Right ventricle myocardium inferior (tissue), 1 donor: ENCODE data around the gene TPM2. TPM values are rescaled to one million over a fixed set of nuclear protein-coding genes. Genes with fewer than 3 reads are reported as not detected.

ENCODE experiments used
- ATAC-seq: fragments of 200-7000 bp; cut with Tn5 transposase; one replicate; pipeline ENCODE4 v1.9.1; 2020; ENCODE audit warnings: mild to moderate bottlenecking, moderate library complexity
- DNase-seq: peaks from one replicate; pipeline ENCODE4 v3.0.0; 2021; ENCODE audit errors: missing footprints
- intact Hi-C: fragments of 100-400 bp; cut with DNase I; formaldehyde crosslinking; loops from one replicate; pipeline ENCODE4 v1.11.0; 2022
- total RNA-seq: library from RNA; stranded (reverse); fragmentation: NEBNext Ultra II Directional; extraction: Animal tissue kit (Norgen Biotek cat#: 25700); gene quantifications from one replicate; pipeline ENCODE4 v1.2.1, GENCODE V29; 2021
- donor health status: DM: no; HTN: yes; CAD: no; lungs with severe emphysema.

The TPM2 gene
- total RNA-seq, 1 donor from 2014 or later, result 1,163 TPM

GRCh38 chr9:35664531-35665470 is 24.9 kb downstream of the TPM2 start, which contains the start of gene ARHGEF39:
TSS of gene ARHGEF39 (minus strand) at chr9:35665195. CDS start at chr9:35665169, 26 bp downstream.
- peak; percentile 90 for DNase-seq
- ATAC-seq, result peak; percentile 92
- intact Hi-C loops, result no loop called here

DNA sequence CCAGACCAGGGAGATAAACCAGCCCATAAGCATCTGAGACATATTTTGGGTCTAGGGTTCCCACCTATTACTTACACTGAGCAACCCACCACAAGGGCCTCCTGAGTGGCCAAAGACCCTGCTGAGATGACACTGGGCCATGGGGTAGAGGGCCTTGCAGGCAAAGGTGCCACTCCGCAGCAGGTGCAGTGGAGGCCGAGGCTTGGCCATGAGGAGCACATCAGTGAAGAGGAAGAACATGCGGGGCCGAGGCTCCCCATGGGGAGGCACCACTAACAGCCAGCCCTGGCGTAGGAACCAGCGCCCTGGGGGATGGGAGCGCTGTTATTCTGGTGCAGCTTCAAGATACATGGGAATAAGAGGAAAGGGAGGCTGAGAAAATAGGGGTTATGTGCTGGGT is 27.3 kb downstream of the TPM2 start:
- DNase-seq (no peak), ATAC-seq (no peak)
- intact Hi-C loops, result no loop called here

DNA sequence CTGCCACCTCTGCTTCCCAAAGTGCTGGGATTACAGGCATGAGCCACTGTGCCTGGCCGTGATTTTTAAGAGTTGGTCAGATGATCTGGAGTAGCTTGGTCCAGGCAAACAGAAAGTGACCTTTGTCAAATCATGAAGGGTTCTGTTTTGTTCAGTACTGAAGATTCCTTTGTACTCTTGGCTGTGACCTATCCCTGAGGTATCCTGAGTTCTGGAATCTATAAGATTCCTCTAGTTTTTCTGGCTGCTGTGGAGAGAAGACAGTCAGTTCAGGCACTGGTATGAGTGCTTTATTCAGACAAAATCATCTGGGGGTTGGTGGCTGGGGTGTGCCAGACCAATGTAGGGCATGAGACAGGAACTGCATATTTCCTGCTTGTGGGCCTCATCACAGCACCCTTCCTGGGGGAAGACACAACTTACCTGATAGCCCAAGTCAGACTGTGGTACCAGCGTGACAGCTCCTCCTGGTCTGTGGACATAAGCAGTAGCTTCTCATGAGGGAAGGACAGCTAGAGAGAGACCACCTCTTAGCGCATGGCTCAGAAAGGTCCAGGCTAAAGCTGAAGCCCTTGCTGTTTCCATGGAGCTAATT is 27.9 kb downstream of the TPM2 start:
- DNase-seq (no peak), ATAC-seq (no peak)
- intact Hi-C loops, result loop anchor here (2.0 kb wide), 1 partner anchor 29 kb away; no protein-coding TSS in a partner anchor

DNA sequence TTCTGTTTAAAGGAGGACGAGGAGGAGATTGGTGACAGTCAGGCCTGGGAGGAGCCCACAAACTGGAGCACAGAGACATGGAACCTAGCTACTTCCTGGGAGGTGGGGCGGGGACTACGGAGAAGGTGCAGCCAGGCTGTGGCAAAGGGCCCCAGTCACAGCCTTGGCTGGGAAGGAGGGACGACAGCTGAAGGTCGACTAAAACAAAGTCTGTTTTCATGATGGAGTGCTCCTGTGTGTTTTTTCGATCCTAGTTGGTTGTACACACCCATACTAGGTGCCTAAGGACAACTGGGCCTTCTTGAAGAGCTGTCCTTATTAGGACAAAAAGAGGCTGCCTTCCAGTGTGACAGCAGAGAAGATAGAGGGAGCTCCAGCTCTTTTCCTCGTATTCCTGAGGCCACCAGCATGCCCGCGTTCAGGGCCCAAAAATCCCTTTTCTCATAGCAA is 28.7 kb downstream of the TPM2 start:
- no peak for DNase-seq
- intact Hi-C loops, result loop anchor here (2.0 kb wide), 1 partner anchor 30 kb away; no protein-coding TSS in a partner anchor
- no peak for ATAC-seq

DNA sequence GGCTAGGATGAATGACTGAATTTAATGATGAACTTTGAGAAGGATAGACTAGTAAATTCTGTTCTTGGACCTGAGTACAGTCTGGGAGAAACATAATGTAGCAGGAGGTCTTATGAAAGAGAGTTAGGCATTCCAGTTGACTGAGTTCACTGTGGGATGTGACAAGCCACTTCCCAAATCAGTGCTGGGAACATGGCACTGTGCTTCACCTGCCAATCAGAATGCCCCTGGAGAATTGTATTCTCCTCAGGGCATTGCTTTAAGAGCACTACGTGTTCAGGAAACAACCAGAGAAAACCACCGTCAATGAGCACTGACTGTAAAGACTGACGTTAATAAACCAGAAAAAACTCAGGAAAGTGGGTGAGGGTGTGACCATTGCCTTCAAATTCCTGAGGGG is 30.4 kb downstream of the TPM2 start:
- intact Hi-C loops, result loop anchor here (2.0 to 5.0 kb wide), 3 partner anchors 55 to 168 kb away; partner anchors contain the start of genes FAM221B, TESK1 and TMEM8B
- DNase-seq, result no peak

DNA sequence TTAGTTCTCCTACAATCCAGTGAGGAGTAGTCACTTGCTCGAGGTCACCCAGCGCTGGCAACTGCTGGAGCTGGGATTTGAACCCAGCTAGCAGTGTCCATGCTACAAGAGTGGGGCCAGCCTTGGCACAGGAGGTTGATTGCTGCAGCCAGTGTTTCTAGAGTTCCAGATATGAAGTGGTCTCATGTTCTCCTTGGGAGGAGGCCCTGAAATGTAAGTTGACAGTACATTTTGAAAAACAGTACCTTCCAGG is 30.8 kb downstream of the TPM2 start:
- ATAC-seq (peak; percentile 9), DNase-seq (no peak)
- intact Hi-C loops, result loop anchor here (2.0 to 5.0 kb wide), 3 partner anchors 54 to 168 kb away; partner anchors contain the start of genes FAM221B, TESK1 and TMEM8B

More for the DNA sequence above, 30.4 kb downstream of the TPM2 start:
- ATAC-seq, result peak; percentile 2

GRCh38 chr9:35658137-35658967 is 31.4 kb downstream of the TPM2 start, which contains the start of gene CCDC107:
TSS of gene CCDC107 (plus strand) at chr9:35658292. CDS start at chr9:35658380, 88 bp downstream.
- intact Hi-C loops, result loop anchor here (2.0 to 5.0 kb wide), 3 partner anchors 54 to 169 kb away; partner anchors contain the start of genes FAM221B, TESK1 and TMEM8B
- DNase-seq (peak; percentile 93), ATAC-seq (peak; percentile 88)

GRCh38 chr9:35657546-35658136 is 32.1 kb downstream of the TPM2 start, which contains the start of gene RMRP:
TSS of gene RMRP (minus strand) at chr9:35658019.
- ATAC-seq, result peak; percentile 97
- intact Hi-C loops, result loop anchor here (2.0 to 5.0 kb wide), 3 partner anchors 53 to 170 kb away; partner anchors contain the start of genes FAM221B, TESK1 and TMEM8B
- peak; percentile 97 for DNase-seq

DNA sequence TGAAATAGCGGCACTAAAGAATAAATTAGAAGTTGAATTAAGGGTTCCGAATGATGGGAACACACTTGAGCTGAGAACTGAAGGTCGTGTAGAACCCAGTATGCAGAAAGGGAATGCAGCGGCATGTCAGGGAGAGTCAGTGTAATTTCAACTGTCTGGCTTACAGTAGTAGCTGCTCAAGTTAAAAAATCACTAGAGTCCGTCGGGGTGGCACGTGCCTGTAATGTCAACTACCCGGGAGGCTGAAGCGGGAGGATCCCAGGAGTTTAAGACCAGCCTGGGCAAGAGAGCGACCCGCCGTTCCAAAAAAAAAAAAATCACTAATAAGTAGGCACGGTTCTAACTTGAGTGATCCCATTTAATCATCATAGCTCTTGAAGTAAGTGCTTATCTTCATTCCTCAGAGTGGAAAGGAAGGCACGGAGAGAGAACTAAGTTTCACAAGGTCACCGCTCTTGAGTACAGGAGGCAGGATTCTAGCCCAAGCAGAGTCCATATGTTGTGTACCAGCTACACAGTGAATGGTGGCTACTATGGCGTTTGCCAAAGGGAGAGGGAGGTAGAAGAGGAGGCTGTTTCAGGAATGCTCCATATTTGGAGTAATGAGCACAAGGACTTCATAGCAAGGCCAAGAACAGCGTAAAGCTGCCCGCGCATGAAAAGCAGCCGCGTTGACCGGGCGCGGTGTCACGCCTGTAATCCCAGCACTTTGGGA is 32.7 kb downstream of the TPM2 start:
- ATAC-seq (peak; percentile 8), DNase-seq (no peak)
- intact Hi-C loops, result loop anchor here (5.0 kb wide), 1 partner anchor 170 kb away; the partner anchor contains the start of genes FAM221B and TMEM8B

DNA sequence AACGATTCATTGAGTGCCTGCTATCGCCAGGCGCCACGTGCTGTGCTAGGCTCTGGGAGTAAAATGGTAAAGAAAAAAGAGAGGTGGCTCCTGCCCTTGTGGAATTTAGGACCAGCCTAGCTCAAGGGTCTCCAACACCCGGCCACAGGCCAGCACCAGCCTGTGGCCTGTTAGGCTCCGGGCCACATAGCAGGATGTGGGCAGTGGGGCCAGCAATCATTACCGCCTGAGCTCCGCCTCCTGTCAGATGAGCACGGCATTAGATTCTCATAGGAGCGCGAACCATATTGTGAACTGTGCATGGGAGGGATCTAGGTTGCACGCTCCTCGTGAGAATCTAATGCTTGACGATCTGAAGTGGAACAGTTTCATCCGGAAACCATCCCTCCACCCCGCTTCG is 33.4 kb downstream of the TPM2 start:
- intact Hi-C loops, result loop anchor here (5.0 kb wide), 1 partner anchor 171 kb away; the partner anchor contains the start of genes FAM221B and TMEM8B
- DNase-seq (no peak), ATAC-seq (no peak)

- ATAC-seq (no peak), DNase-seq (no peak)
- intact Hi-C loops, result loop anchor here (1.0 kb wide), 1 partner anchor 101 kb away; the partner anchor contains the start of gene MSMP
Measured at GRCh38 chr9:35653611-35654010, 36.1 kb downstream of the TPM2 start.

DNA sequence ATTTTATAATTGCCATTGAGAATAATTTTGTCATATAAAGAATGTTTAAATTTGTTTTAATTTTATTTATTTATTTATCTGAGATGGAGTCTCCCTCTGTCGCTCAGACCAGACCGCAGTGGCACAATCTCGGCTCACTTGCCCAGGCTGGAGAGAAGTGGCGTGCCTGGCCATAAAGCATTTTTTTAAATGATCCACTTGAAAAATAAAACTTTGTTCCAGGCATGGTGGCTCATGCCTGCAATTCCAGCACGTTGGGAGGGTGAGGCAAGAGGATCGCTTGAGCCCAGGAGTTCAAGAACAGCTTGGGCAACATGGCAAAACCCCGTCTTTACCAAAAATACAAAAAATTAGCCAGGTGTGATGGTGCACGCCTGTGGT is 36.9 kb downstream of the TPM2 start:
- no peak for ATAC-seq
- DNase-seq, result no peak
- intact Hi-C loops, result loop anchor here (1.0 kb wide), 1 partner anchor 101 kb away; the partner anchor contains the start of gene MSMP

DNA sequence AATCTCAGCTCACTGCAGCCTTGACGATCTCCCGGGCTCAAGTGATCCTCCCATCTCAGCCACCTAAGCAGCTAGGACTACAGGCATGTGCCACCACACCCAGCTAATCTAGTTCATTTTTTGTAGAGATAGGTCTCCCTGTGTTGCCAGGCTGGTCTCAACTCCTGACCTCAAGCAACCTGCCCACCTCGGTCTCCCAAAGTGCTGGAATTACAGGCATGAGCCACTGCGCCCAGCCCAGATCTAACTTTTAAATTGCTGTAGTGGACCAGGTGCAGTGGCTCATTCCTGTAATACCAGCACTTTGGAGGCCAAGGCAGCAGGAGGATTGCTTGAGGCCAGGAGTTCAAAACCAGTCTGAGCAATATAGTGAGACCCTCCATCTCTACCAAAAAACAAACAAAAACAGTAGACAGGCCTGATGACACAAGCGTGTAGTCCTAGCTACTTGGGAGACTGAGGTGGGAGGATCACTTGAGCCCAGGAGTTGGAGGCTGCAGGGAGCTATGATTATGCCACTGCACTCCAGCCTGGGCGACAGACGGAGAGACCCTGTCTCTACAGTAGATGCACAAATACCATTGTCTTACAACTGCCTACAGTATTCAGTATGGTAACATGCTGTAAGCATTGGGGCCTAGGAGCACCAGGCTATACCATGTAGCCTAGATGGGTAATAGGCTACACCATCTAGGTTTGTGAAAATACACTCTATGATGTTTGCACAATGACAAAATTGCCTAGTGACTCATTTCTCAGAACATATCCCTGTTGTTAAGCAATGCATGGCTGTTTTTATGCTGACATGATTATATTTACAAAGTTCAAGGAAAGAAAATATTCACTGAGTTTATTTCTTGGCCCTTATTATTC is 37.5 kb downstream of the TPM2 start:
- ATAC-seq (no peak), DNase-seq (no peak)
- intact Hi-C loops, result no loop called here

DNA sequence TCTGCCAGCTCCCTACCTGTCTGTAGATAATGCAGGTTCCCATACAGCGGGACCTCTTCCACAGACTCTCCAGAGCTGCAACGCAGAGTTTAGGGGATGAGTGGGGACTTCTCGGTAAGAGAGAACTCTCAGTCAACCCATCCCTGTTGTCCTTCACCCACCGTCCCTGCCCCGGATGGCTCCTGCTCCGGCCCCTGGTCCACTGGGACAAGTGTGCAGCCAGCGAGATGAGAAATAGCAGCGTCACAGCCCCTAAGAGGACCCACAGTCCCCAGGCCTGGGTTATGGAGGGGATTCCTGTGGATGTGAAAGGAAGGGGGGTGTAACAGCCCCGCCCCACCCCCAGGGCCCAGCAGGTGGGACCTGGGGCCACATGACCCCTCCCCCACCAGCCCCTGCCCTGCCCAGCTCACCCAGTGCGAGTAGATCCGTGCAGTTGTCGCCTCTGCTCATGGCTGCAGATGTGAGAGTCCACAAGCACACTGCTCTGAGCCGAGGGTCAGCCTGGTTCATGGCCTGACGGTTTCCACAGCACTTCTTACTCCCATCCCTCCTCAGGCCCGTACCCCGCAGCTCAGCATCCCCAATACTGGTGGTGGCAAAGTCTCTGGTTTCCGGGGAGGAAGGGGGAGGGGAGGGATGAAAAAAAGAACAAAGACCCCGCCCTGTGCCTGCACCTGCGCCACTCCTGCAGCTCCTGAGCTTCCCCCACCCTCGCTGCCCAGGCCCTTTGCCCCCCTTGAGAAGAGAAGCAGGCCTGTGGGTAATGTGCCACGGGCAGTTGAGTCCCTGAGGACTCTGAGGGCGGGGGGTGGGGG is 39.2 kb downstream of the TPM2 start, which contains the start of gene SIT1:
Gene SIT1, minus strand, starts transcription at position 591 of the 818 bp plus-strand sequence. Its CDS starts 78 bp downstream, at position 513.
- DNase-seq, result no peak
- intact Hi-C loops, result no loop called here
- no peak for ATAC-seq
